GM23338 (cell line): ENCODE data around the gene VGLL4. TPM values are rescaled to one million over a fixed set of nuclear protein-coding genes. Genes with fewer than 3 reads are reported as not detected.

Experiments used
- ATAC-seq: fragments of 200-7000 bp; cut with Tn5 transposase; 3 replicates; pipeline ENCODE4 v1.9.1; 2020
- DNase-seq: peaks from one replicate; pipeline ENCODE4 v3.0.0-alpha.2; 2015; ENCODE audit warnings: low spot score
- H2AFZ ChIP-seq: fragments of 200-600 bp; sonication (generic); 2 replicates; pipeline ENCODE4 v1.8.0; 2016; ENCODE audit warnings: antibody characterized with exemption, mild to moderate bottlenecking, moderate library complexity
- H3F3A ChIP-seq: fragments of 200-600 bp; sonication (generic); replicated peaks from 2 replicates; pipeline ENCODE4 v1.8.0; 2017; ENCODE audit warnings: antibody characterized with exemption, mixed run types, low read depth
- H3K27ac ChIP-seq: fragments of 200-600 bp; sonication (generic); 2 replicates; pipeline ENCODE4 v1.6.1; 2016; ENCODE audit warnings: low read depth
- H3K27me3 ChIP-seq: fragments of 200-600 bp; sonication (generic); 2 replicates; pipeline ENCODE4 v1.8.0; 2016; ENCODE audit warnings: mild to moderate bottlenecking, mixed run types, moderate library complexity; ENCODE audit not compliant: insufficient read depth
- H3K36me3 ChIP-seq: fragments of 200-600 bp; sonication (generic); 2 replicates; pipeline ENCODE4 v1.8.0; 2016; ENCODE audit warnings: mild to moderate bottlenecking; ENCODE audit not compliant: insufficient read depth
- H3K4me1 ChIP-seq: fragments of 200-600 bp; sonication (generic); 2 replicates; pipeline ENCODE4 v1.8.0; 2016; ENCODE audit warnings: mild to moderate bottlenecking, moderate library complexity; ENCODE audit not compliant: insufficient read depth
- H3K4me2 ChIP-seq: fragments of 200-600 bp; sonication (generic); 2 replicates; pipeline ENCODE4 v1.7.1; 2017; ENCODE audit warnings: mixed run types
- H3K4me3 ChIP-seq: fragments of 200-600 bp; sonication (generic); 2 replicates; pipeline ENCODE4 v1.6.1; 2016; ENCODE audit warnings: mixed run types
- H3K79me2 ChIP-seq: fragments of 200-600 bp; sonication (generic); replicated peaks from 2 replicates; pipeline ENCODE4 v1.8.0; 2017; ENCODE audit warnings: mild to moderate bottlenecking; ENCODE audit not compliant: insufficient read depth
- H3K9me2 ChIP-seq: fragments of 200-600 bp; sonication (generic); 2 replicates; pipeline ENCODE4 v1.8.0; 2017; ENCODE audit not compliant: insufficient read depth
- H4K20me1 ChIP-seq: fragments of 200-600 bp; sonication (generic); replicated peaks from 2 replicates; pipeline ENCODE4 v1.8.0; 2017; ENCODE audit warnings: mild to moderate bottlenecking; ENCODE audit not compliant: insufficient read depth
- H3K27ac Mint-ChIP-seq: 2 replicates; pipeline ENCODE4 v1.8.0; 2020; ENCODE audit warnings: inconsistent platforms, mild to moderate bottlenecking, moderate library complexity, mixed read lengths
- H3K27me3 Mint-ChIP-seq: 3 replicates; pipeline ENCODE4 v1.8.0; 2022; ENCODE audit warnings: low read depth, mild to moderate bottlenecking, moderate library complexity, mixed read lengths, inconsistent platforms; ENCODE audit not compliant: insufficient read depth, poor library complexity
- H3K36me3 Mint-ChIP-seq: 3 replicates; pipeline ENCODE4 v1.8.0; 2021; ENCODE audit warnings: low read depth, mild to moderate bottlenecking, inconsistent platforms, moderate library complexity, mixed read lengths
- H3K4me1 Mint-ChIP-seq: 3 replicates; pipeline ENCODE4 v1.8.0; 2020; ENCODE audit warnings: mild to moderate bottlenecking, inconsistent platforms, mixed read lengths
- H3K4me3 Mint-ChIP-seq: 3 replicates; pipeline ENCODE4 v1.8.0; 2021; ENCODE audit warnings: moderate library complexity, mild to moderate bottlenecking, inconsistent platforms, mixed read lengths
- H3K9me3 Mint-ChIP-seq: 3 replicates; pipeline ENCODE4 v1.8.0; 2020; ENCODE audit warnings: moderate library complexity, mild to moderate bottlenecking, inconsistent platforms, mixed read lengths
- CREB1 ChIP-seq: fragments of 250-450 bp; sonication (Bioruptor Pico); IDR thresholded peaks from 2 replicates; pipeline ENCODE4 v1.5.0; 2020; ENCODE audit warnings: low read depth, mild to moderate bottlenecking, moderate library complexity
- CTCF ChIP-seq, 2 experiments: fragments of 200-600 bp in 1 of 2; sonication (generic) in 1 of 2; conservative IDR thresholded peaks; 2 replicates each; pipeline versions ENCODE4 v1.5.1 to v1.6.1; 2016 to 2017; ENCODE audit warnings: antibody characterized with exemption in 2 of 2, low read depth in 2 of 2, mild to moderate bottlenecking in 2 of 2, moderate library complexity in 1 of 2
- EZH2 ChIP-seq: fragments of 200-600 bp; sonication (generic); IDR thresholded peaks from one replicate; pipeline ENCODE4 v1.8.0; 2017; ENCODE audit warnings: antibody characterized with exemption, mild to moderate bottlenecking, low read depth; ENCODE audit not compliant: unreplicated experiment
- EZH2phosphoT487 ChIP-seq: fragments of 200-600 bp; sonication (generic); IDR thresholded peaks from one replicate; pipeline ENCODE4 v1.8.1; 2018; ENCODE audit warnings: antibody characterized with exemption; ENCODE audit not compliant: unreplicated experiment
- JUNB ChIP-seq: IDR thresholded peaks from one replicate; pipeline ENCODE4 v1.6.1; 2016; ENCODE audit warnings: antibody characterized with exemption; ENCODE audit not compliant: unreplicated experiment
- NANOG ChIP-seq: IDR thresholded peaks from 2 replicates; pipeline ENCODE4 v1.6.1; 2016; ENCODE audit warnings: antibody characterized with exemption, borderline replicate concordance
- POLR2AphosphoS5 ChIP-seq: IDR thresholded peaks from 2 replicates; pipeline ENCODE4 v1.6.1; 2016; ENCODE audit warnings: antibody characterized with exemption, low read depth
- ZNF331 ChIP-seq: fragments of 250-450 bp; sonication (Bioruptor Pico); IDR thresholded peaks from 2 replicates; pipeline ENCODE4 v1.5.0; 2020; ENCODE audit warnings: low read depth, mild to moderate bottlenecking, moderate library complexity
- polyA plus RNA-seq: library from polyadenylated mRNA; unstranded; fragments of >200 nt; fragmentation: Nextera tagmentation; extraction: Ambion mirVana; gene quantifications from 2 replicates; pipeline ENCODE4 v1.2.1, GENCODE V29; 2016
- total RNA-seq: library from RNA; depleted of rRNA; stranded (reverse); fragments of >200 nt; shearing (Covaris generic); gene quantifications from 2 replicates; pipeline ENCODE4 v1.2.3, GENCODE V29; 2014
- TF ChIP-seq, protein P1 (sequence below): fragments of 250-450 bp; sonication (Bioruptor Pico); IDR thresholded peaks from 2 replicates; pipeline ENCODE4 v1.5.0; 2020; ENCODE audit warnings: mild to moderate bottlenecking, moderate library complexity
- TF ChIP-seq, protein P2 (sequence below): IDR thresholded peaks from 2 replicates; pipeline ENCODE4 v1.6.1; 2016; ENCODE audit warnings: antibody characterized with exemption

Gene VGLL4
- total and polyA plus RNA-seq, 2 experiments from 2014 or later = 20.8 to 45.9 TPM

DNA sequence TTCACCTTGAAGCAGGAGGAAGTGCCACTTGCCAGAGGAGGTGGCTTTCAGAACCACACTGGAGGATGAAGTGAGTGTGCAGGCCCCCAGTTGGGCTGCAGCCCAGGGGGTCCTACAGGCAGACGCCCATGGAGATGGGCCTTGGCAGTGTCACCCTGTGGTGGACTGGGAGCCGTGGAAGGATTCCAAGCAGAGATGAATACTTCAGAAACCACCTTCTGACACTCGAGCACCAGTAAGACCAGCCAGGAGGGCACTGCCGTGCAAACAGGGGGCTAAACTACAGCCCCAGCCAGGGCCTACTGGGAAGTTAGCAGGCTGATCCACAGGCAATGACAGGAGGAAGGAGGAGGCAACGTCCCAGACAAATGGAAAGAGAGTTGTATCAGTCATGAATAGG is 55.4 kb downstream of the VGLL4 start (continued):
- TF ChIP-seq, protein P1, sequence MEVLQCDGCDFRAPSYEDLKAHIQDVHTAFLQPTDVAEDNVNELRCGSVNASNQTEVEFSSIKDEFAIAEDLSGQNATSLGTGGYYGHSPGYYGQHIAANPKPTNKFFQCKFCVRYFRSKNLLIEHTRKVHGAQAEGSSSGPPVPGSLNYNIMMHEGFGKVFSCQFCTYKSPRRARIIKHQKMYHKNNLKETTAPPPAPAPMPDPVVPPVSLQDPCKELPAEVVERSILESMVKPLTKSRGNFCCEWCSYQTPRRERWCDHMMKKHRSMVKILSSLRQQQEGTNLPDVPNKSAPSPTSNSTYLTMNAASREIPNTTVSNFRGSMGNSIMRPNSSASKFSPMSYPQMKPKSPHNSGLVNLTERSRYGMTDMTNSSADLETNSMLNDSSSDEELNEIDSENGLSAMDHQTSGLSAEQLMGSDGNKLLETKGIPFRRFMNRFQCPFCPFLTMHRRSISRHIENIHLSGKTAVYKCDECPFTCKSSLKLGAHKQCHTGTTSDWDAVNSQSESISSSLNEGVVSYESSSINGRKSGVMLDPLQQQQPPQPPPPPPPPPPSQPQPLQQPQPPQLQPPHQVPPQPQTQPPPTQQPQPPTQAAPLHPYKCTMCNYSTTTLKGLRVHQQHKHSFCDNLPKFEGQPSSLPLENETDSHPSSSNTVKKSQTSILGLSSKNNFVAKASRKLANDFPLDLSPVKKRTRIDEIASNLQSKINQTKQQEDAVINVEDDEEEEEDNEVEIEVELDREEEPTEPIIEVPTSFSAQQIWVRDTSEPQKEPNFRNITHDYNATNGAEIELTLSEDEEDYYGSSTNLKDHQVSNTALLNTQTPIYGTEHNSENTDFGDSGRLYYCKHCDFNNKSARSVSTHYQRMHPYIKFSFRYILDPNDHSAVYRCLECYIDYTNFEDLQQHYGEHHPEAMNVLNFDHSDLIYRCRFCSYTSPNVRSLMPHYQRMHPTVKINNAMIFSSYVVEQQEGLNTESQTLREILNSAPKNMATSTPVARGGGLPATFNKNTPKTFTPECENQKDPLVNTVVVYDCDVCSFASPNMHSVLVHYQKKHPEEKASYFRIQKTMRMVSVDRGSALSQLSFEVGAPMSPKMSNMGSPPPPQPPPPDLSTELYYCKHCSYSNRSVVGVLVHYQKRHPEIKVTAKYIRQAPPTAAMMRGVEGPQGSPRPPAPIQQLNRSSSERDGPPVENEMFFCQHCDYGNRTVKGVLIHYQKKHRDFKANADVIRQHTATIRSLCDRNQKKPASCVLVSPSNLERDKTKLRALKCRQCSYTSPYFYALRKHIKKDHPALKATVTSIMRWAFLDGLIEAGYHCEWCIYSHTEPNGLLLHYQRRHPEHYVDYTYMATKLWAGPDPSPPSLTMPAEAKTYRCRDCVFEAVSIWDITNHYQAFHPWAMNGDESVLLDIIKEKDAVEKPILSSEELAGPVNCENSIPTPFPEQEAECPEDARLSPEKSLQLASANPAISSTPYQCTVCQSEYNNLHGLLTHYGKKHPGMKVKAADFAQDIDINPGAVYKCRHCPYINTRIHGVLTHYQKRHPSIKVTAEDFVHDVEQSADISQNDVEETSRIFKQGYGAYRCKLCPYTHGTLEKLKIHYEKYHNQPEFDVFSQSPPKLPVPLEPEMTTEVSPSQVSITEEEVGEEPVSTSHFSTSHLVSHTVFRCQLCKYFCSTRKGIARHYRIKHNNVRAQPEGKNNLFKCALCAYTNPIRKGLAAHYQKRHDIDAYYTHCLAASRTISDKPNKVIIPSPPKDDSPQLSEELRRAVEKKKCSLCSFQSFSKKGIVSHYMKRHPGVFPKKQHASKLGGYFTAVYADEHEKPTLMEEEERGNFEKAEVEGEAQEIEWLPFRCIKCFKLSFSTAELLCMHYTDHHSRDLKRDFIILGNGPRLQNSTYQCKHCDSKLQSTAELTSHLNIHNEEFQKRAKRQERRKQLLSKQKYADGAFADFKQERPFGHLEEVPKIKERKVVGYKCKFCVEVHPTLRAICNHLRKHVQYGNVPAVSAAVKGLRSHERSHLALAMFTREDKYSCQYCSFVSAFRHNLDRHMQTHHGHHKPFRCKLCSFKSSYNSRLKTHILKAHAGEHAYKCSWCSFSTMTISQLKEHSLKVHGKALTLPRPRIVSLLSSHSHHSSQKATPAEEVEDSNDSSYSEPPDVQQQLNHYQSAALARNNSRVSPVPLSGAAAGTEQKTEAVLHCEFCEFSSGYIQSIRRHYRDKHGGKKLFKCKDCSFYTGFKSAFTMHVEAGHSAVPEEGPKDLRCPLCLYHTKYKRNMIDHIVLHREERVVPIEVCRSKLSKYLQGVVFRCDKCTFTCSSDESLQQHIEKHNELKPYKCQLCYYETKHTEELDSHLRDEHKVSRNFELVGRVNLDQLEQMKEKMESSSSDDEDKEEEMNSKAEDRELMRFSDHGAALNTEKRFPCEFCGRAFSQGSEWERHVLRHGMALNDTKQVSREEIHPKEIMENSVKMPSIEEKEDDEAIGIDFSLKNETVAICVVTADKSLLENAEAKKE = no peak
- TF ChIP-seq CREB1 (CRISPR knock-in tag) (no peak), EZH2phosphoT487 (no peak), NANOG (no peak), JUNB (no peak), ZNF331 (CRISPR knock-in tag) (no peak)

GRCh38 chr3:11587766-11588165 is 55.9 kb downstream of the VGLL4 start:
- H3K4me1 ChIP-seq = peaks cover 40% of the 10 kb centered on the region
- Mint-ChIP-seq H3K27ac (no peak overlapping the region), H3K27me3 (peaks cover 6% of the 10 kb centered on the region), H3K9me3 (no peaks in the 10 kb centered on the region; the same call in 2 of the 3 replicates), H3K4me1 (peaks cover 70% of the 10 kb centered on the region), H3K36me3 (no peaks in the 10 kb centered on the region), H3K4me3 (no peak overlapping the region)
- no peak overlapping the region for H3K4me2 ChIP-seq
- no peak overlapping the region for H3K4me3 ChIP-seq
- no peak overlapping the region for H2AFZ ChIP-seq
- peaks cover 94% of the 10 kb centered on the region for H3K79me2 ChIP-seq
- peaks cover 11% of the 10 kb centered on the region; the same call in 1 of the 2 replicates for H4K20me1 ChIP-seq
- no peaks in the 10 kb centered on the region for H3K36me3 ChIP-seq
- 0 out of 2 replicates have a peak, but pooled peaks cover 3% of the 10 kb centered on the region for H3F3A ChIP-seq
- no peaks in the 10 kb centered on the region for H3K27me3 ChIP-seq
- DNase-seq (no peak), ATAC-seq (no peak)
- no peaks in the 10 kb centered on the region for H3K9me2 ChIP-seq
- H3K27ac ChIP-seq = no peak overlapping the region
- TF ChIP-seq EZH2 = no peak
- TF ChIP-seq, protein P2, sequence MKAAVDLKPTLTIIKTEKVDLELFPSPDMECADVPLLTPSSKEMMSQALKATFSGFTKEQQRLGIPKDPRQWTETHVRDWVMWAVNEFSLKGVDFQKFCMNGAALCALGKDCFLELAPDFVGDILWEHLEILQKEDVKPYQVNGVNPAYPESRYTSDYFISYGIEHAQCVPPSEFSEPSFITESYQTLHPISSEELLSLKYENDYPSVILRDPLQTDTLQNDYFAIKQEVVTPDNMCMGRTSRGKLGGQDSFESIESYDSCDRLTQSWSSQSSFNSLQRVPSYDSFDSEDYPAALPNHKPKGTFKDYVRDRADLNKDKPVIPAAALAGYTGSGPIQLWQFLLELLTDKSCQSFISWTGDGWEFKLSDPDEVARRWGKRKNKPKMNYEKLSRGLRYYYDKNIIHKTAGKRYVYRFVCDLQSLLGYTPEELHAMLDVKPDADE = no peak
- TF ChIP-seq JUNB = no peak
- no peak for TF ChIP-seq POLR2AphosphoS5
- no peak for TF ChIP-seq CTCF (conservative IDR thresholded peaks at IDR 0.05; ENCODE audit: low read depth in 2 of 2)
- no peak for TF ChIP-seq CREB1 (CRISPR knock-in tag)
